LNCAP (cell line): Measurements from ENCODE around the gene LCE1C.

Experiments
- CTCF ChIP-seq: fragments of 450-650 bp; IDR thresholded peaks from 2 replicates; pipeline ENCODE4 v1.5.1; 2017; ENCODE audit warnings: mild to moderate bottlenecking

LCE1C gene

GRCh38 chr1:152777510-152778137, 28.8 kb downstream of the LCE1C start:
- TF ChIP-seq CTCF = peak; percentile 66

GRCh38 chr1:152776361-152776760, 30.1 kb downstream of the LCE1C start:
- no peak for TF ChIP-seq CTCF

GRCh38 chr1:152774875-152775274, 31.6 kb downstream of the LCE1C start, which contains the start of gene LCE1F:
Gene LCE1F (plus strand): TSS chr1:152775140. CDS start chr1:152776372, 1,232 bp downstream.
- TF ChIP-seq CTCF = no peak

- TF ChIP-seq CTCF = no peak
Measured at GRCh38 chr1:152770411-152770810, 36.0 kb downstream of the LCE1C start.

- no peak for TF ChIP-seq CTCF
Measured at GRCh38 chr1:152768847-152769533, 37.5 kb downstream of the LCE1C start.

- no peak for TF ChIP-seq CTCF
Measured at GRCh38 chr1:152761609-152762213, 44.7 kb downstream of the LCE1C start.

GRCh38 chr1:152760551-152761190, 45.8 kb downstream of the LCE1C start:
- TF ChIP-seq CTCF = no peak
